ENCODE measurements around the gene CYP2W1.

CYP2W1 gene

DNA sequence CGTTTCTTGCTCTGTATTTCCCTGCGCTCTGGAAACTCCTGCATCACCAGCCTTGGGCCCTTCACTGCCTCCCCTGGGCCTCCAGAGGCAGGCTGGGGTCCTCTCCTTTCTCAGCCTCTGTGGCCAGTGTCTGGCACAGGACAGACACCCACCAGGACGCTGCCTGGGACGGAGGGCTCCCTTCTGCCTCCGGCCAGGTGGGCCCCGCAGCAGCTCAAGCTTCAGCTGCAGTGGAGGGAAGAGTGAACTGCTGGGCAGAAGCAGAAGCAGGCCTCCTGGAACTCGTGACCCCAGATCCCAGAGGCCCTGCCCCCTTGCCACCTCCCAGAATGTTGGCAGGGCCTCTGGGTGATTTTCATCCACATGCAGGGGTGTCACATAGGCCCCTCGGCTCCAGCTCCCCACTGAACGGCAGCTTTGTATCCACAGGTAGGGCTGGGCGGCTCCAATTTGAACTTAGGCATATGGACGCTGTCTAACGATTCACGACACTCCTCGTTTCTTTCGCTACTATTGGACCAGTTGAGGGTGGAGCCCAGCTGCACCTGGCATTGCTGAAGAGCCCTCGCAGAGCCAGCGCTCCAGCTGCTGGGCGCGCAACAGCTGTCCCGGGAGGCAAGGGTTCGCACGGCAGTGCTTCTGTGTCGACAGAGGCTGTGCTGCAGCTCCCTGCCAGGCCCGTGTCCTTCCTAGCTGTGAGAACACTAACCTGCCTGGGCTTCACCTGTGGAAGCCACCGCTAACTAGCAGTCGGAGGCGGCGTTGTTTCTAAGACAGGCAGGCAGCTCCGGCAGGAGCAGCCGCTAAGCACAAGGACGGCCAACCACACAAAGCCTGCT, 43.0 kb downstream of the CYP2W1 start:
- no peak for DNase-seq (ENCODE audit: low read depth)
- TF ChIP-seq CTCF (IDR thresholded peaks at IDR 0.05; ENCODE audit: low read depth, low read length) = no peak
- no peak for TF ChIP-seq MAX (IDR thresholded peaks at IDR 0.05; ENCODE audit: low read depth, low read length)
- TF ChIP-seq MYC (IDR thresholded peaks at IDR 0.05; ENCODE audit: low read depth, low read length) = no peak
- no peak for TF ChIP-seq POLR2A (IDR thresholded peaks at IDR 0.05; ENCODE audit: extremely low read depth, insufficient read length)
- no peak overlapping the region for H3K4me3 ChIP-seq (ENCODE audit: low read depth, low read length)

GRCh38 chr7:1026721-1027161, 43.8 kb downstream of the CYP2W1 start:
- TF ChIP-seq POLR2A (IDR thresholded peaks at IDR 0.05; ENCODE audit: extremely low read depth, insufficient read length) = no peak
- TF ChIP-seq MYC (IDR thresholded peaks at IDR 0.05; ENCODE audit: low read depth, low read length) = no peak
- TF ChIP-seq MAX (IDR thresholded peaks at IDR 0.05; ENCODE audit: low read depth, low read length) = no peak
- no peak for TF ChIP-seq CTCF (IDR thresholded peaks at IDR 0.05; ENCODE audit: low read depth, low read length)
- peak overlapping the region; percentile 57 for H3K4me3 ChIP-seq (ENCODE audit: low read depth, low read length)
- DNase-seq (ENCODE audit: low read depth) = no peak

DNA sequence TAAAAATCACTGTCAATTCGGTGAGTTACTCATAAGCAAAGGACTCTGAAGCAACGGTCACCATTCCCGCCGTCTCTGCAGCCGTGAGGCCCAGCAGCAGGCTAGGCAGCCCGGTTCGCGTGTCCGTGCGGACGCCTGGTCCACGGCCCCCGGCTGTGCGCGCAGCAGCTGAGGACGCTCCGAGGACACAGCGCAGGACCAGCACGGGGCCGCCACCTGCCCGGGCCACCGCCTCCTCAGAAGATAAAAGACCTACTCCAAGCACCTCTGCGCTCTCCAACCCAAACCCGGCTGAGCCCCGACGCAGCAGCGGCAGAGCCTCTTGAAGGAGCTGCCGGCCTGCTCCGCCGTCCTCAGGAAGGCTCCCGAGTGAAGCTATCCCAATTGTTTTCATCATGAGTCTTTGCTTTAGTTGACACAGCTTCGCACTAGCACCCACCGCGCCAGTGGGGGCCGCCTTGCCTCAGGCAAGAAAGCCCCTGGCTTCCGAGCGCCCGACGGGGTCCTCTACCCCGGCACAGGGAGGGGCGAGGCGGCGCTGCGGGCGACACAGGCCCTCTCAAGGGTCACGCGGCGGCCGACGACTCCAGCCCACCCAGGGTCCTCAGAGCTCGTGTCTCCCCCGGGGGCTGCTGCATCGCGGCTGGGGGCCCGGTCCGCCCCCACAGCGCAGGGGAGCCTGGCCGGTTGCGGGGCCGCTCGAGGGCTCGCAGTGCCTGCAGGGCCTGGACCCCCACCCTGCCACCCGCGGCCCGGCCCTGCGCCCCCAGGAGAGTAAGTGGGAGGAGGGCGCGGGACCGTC, 44.5 kb downstream of the CYP2W1 start:
- H3K4me3 ChIP-seq (ENCODE audit: low read depth, low read length) = peak overlapping the region; percentile 57
- no peak for TF ChIP-seq CTCF (IDR thresholded peaks at IDR 0.05; ENCODE audit: low read depth, low read length)
- no peak for TF ChIP-seq POLR2A (IDR thresholded peaks at IDR 0.05; ENCODE audit: extremely low read depth, insufficient read length)
- no peak for TF ChIP-seq MYC (IDR thresholded peaks at IDR 0.05; ENCODE audit: low read depth, low read length)
- no peak for TF ChIP-seq MAX (IDR thresholded peaks at IDR 0.05; ENCODE audit: low read depth, low read length)
- peak; percentile 54 for DNase-seq (ENCODE audit: low read depth)

- peak overlapping the region; percentile 59 for H3K4me3 ChIP-seq (ENCODE audit: low read depth, low read length)
- TF ChIP-seq CTCF (IDR thresholded peaks at IDR 0.05; ENCODE audit: low read depth, low read length) = no peak
- peak; percentile 47 for TF ChIP-seq POLR2A (IDR thresholded peaks at IDR 0.05; ENCODE audit: extremely low read depth, insufficient read length)
- peak; percentile 22; the same call in 1 of the 2 replicates for TF ChIP-seq MAX (IDR thresholded peaks at IDR 0.05; ENCODE audit: low read depth, low read length)
- TF ChIP-seq MYC (IDR thresholded peaks at IDR 0.05; ENCODE audit: low read depth, low read length) = peak; percentile 62
- DNase-seq (ENCODE audit: low read depth) = peak; percentile 94
Measured at GRCh38 chr7:1028044-1028770, 45.2 kb downstream of the CYP2W1 start.
